Loucy (cell line): Measurements from ENCODE around the gene SGCA.

ENCODE experiments used
- H2AFZ ChIP-seq: fragments of 200-600 bp; sonication (generic); 2 replicates; pipeline ENCODE4 v1.6.0; 2016; ENCODE audit warnings: antibody characterized with exemption, mild to moderate bottlenecking, low read length, moderate library complexity
- H3F3A ChIP-seq: fragments of 200-600 bp; 2 replicates; pipeline ENCODE4 v1.6.0; 2016; ENCODE audit warnings: antibody characterized with exemption, low read depth, mild to moderate bottlenecking
- H3K27me3 ChIP-seq: fragments of 200-600 bp; sonication (generic); 2 replicates; pipeline ENCODE4 v1.6.1; 2014; ENCODE audit warnings: low read length, mild to moderate bottlenecking; ENCODE audit not compliant: insufficient read depth, poor library complexity, severe bottlenecking
- H3K36me3 ChIP-seq: fragments of 200-600 bp; sonication (generic); 2 replicates; pipeline ENCODE4 v1.6.1; 2016; ENCODE audit warnings: low read length; ENCODE audit not compliant: insufficient read depth
- H3K4me1 ChIP-seq: fragments of 200-600 bp; sonication (generic); 2 replicates; pipeline ENCODE4 v1.5.1; 2014; ENCODE audit warnings: low read length, mild to moderate bottlenecking; ENCODE audit not compliant: insufficient read depth, poor library complexity, severe bottlenecking
- H3K4me2 ChIP-seq: fragments of 200-600 bp; sonication (generic); 2 replicates; pipeline ENCODE4 v1.6.0; 2014; ENCODE audit warnings: antibody characterized with exemption, low read length, low read depth, mild to moderate bottlenecking; ENCODE audit not compliant: poor library complexity, severe bottlenecking
- H3K4me3 ChIP-seq: fragments of 200-600 bp; sonication (generic); 2 replicates; pipeline ENCODE4 v1.5.1; 2014; ENCODE audit warnings: low read length, mild to moderate bottlenecking, mixed read lengths; ENCODE audit not compliant: poor library complexity, severe bottlenecking
- H3K79me2 ChIP-seq: fragments of 200-600 bp; sonication (generic); 2 replicates; pipeline ENCODE4 v1.6.1; 2014; ENCODE audit warnings: low read length; ENCODE audit not compliant: insufficient read depth
- H3K9ac ChIP-seq: fragments of 200-600 bp; sonication (generic); 2 replicates; pipeline ENCODE4 v1.6.0; 2014; ENCODE audit warnings: mild to moderate bottlenecking, low read depth, low read length, moderate library complexity; ENCODE audit not compliant: poor library complexity, severe bottlenecking
- H3K9me2 ChIP-seq: fragments of 200-600 bp; sonication (generic); replicated peaks from 2 replicates; pipeline ENCODE4 v1.6.1; 2016; ENCODE audit warnings: low read depth, low read length, mixed read lengths
- H3K9me3 ChIP-seq: fragments of 200-600 bp; sonication (generic); 2 replicates; pipeline ENCODE4 v1.6.1; 2014; ENCODE audit warnings: mild to moderate bottlenecking, antibody characterized with exemption, low read length, low read depth; ENCODE audit not compliant: insufficient read depth
- H4K20me1 ChIP-seq: fragments of 200-600 bp; sonication (generic); 2 replicates; pipeline ENCODE4 v1.6.0; 2014; ENCODE audit warnings: antibody characterized with exemption, low read length, mild to moderate bottlenecking; ENCODE audit not compliant: insufficient read depth, poor library complexity, severe bottlenecking
- CTCF ChIP-seq: fragments of 200-600 bp; sonication (generic); conservative IDR thresholded peaks from 2 replicates; pipeline ENCODE4 v1.5.1; 2014; ENCODE audit warnings: mild to moderate bottlenecking, antibody characterized with exemption, low read length
- EZH2phosphoT487 ChIP-seq: fragments of 200-600 bp; IDR thresholded peaks from 2 replicates; pipeline ENCODE4 v1.6.1; 2018; ENCODE audit warnings: antibody characterized with exemption, mild to moderate bottlenecking, moderate library complexity, borderline replicate concordance

Gene SGCA

DNA sequence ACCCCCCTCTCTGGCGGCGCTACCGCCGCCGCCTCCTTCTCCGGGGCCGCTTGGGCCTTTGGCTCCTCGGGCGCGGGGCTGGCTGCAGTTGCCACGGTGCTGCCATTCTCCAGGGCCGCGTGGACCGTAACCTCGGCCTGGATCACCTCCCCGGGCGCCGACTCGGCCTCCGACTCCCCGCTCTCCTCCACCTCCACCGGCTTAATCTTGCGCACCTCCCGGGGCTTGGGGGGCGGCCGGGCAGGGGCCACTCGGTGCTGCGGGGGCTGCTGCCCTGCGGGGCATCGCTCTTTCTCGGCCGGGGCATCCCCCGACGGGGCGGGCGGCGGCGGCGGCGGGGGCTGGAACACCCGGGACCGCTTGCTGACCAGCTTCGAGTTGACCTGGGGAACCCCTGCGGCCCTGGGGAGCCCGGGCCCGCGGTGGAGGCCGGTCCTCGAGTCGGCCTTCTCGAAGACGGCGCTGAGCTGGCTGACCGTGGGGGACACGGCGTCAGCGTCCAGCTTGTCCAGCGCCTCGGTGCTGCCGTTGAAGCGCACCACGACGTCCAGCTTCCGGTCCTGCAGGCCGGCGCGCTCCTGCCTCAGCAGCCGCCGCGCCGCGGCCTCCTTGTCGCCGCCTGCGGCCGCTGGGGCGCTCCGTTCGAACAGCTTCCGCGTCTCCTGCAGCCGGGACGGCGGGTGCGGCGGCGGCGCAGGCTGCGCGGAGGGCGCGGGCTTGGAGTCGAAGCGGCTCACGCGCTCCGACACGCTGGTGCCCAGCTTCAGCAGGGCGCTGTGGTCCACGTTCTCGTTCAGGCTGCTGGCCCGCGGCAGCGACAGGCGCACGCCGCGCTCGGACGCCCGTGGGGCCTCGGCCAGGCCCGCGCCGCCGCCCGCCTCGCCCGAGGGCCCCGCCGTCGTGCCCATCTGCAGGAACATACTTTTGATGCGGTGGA, 16.1 kb upstream of the SGCA start:
- Histone ChIP-seq H3K9me2 (no peaks in the 10 kb centered on the region), H3K9ac (peak overlapping the region; percentile 99), H3K4me2 (peak overlapping the region; percentile 87), H3K9me3 (no peaks in the 10 kb centered on the region), H2AFZ (no peak overlapping the region), H4K20me1 (peaks cover 56% of the 10 kb centered on the region), H3K4me3 (peak overlapping the region; percentile 82), H3K4me1 (peaks cover 43% of the 10 kb centered on the region), H3K79me2 (peaks cover 61% of the 10 kb centered on the region), H3K36me3 (peaks cover 5% of the 10 kb centered on the region; the same call in 1 of the 2 replicates), H3F3A (no peaks in the 10 kb centered on the region), H3K27me3 (no peaks in the 10 kb centered on the region)
- TF ChIP-seq CTCF (no peak), EZH2phosphoT487 (no peak)

DNA sequence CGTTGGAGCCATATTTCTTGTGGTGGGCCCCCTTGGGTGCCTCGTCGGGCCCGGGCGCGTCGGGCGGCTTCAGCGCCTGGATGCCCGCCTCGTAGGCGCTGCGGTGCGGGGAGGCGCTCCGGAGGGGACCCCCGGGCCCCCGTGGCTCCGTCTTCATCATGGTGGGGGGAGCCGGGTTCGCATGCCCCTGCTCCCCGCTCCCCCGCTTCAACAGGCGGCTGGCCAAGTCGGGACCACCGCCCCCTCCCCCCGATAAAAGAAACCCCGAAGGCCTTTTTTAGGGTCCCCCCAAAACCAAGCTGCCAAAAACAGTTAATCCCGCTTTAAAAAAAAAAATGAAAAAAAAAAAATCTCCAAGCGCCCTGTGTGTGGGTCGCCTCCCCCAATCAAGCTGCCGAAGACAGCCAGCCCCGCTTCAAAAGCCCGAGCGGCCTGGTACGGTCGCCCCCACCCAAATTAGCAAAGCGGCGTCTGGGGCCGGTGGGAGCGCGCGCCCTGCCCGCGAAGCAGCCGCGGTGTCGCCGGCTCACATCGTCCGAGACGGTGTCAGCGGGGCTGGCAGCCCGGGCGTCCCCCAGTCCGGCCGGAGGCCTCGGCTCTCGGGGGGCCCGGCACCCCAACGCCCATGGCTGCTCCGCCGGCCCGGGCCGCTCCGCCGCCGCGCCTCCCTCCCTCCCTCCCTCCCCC, 15.3 kb upstream of the SGCA start, which contains the start of gene PPP1R9B:
Gene PPP1R9B (minus strand): TSS at position 324 of the 687 bp plus-strand sequence. CDS start 164 bp downstream, at position 160.
- Histone ChIP-seq H3K4me2 (peak within 1 kb of the TSS; percentile 92), H3K9me3 (no peaks in the 10 kb centered on the region), H3K36me3 (no peaks in the 10 kb centered on the region), H3K9ac (peak within 1 kb of the TSS; percentile 99), H3K79me2 (peaks cover 53% of the 10 kb centered on the region), H3K9me2 (no peaks in the 10 kb centered on the region), H3K4me3 (peak within 1 kb of the TSS; percentile 82), H3K4me1 (peaks cover 51% of the 10 kb centered on the region), H2AFZ (peak within 1 kb of the TSS; percentile 64; the same call in 1 of the 2 replicates), H3K27me3 (no peaks in the 10 kb centered on the region), H3F3A (no peaks in the 10 kb centered on the region), H4K20me1 (peaks cover 48% of the 10 kb centered on the region)
- TF ChIP-seq EZH2phosphoT487 (no peak), CTCF (no peak)

DNA sequence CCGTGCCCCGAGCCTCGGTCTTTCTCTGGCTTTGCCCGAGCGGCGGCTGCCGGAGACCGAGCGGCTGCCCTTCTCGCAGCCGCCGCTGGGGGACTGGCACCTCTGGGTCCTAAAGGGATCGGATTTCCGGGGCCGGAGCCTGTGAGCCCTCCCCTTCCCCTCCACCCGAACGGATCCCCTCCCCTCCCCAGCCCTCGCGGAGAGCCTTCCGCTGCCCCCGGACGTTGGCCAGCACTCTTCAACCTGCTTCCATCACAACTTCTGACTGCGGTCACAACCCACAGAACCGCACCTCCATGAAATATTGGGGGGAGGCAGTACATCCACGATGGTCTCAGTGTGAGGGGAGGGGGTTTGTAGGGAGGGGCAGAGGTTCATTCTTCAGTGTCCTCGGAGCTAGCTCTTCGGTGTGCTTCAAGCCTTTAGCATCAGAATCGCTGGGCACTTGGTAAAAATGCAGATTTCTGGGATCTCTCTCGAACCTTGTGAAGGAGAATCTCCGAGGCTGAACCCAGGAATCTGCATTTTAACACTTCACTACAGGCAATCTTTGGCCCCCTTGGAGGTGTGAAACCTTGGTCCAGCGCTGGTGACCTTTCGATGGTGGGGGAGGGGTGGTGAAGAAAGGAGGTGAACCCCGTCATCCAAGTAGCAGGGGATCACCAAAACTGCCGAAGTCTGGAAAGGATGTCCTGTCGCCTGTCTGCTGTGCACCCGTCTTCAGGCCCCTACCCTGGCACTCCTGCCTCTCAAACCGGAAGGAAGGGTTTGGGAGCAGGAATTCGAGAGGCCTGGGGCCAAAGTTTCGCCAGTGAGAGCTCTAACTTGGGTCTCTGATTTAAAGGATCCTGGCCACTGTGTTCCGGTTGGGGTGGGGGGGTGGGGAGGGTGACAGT, 14.5 kb upstream of the SGCA start:
- no peaks in the 10 kb centered on the region for H3K36me3 ChIP-seq
- peaks cover 45% of the 10 kb centered on the region for H3K79me2 ChIP-seq
- no peaks in the 10 kb centered on the region for H3F3A ChIP-seq
- H3K9ac ChIP-seq, result peak overlapping the region; percentile 99
- H3K4me1 ChIP-seq, result peaks cover 44% of the 10 kb centered on the region
- no peak; the same call in 1 of the 2 replicates for TF ChIP-seq CTCF
- no peak for TF ChIP-seq EZH2phosphoT487
- peak overlapping the region; percentile 92 for H3K4me2 ChIP-seq
- no peaks in the 10 kb centered on the region for H3K9me2 ChIP-seq
- H3K4me3 ChIP-seq, result peak overlapping the region; percentile 82
- peak overlapping the region; percentile 64; the same call in 1 of the 2 replicates for H2AFZ ChIP-seq
- H3K27me3 ChIP-seq, result no peaks in the 10 kb centered on the region
- no peaks in the 10 kb centered on the region for H3K9me3 ChIP-seq
- peaks cover 40% of the 10 kb centered on the region for H4K20me1 ChIP-seq
